AG20443 (cell line): Measurements from ENCODE around the gene VASP.
"Not testable (repeated sequence)": the region's sequence is repeated elsewhere in the genome, so short reads cannot be mapped to it uniquely, and the experiment has no call there.

Source experiments
- DNase-seq: peaks from one replicate; pipeline ENCODE4 v3.0.0; 2012; ENCODE audit warnings: low spot score, mixed read lengths

The VASP gene

GRCh38 chr19:45496349-45496953 lies 10.8 kb upstream of the VASP start:
- peak; percentile 57 for DNase-seq

GRCh38 chr19:45497791-45498190 lies 9.5 kb upstream of the VASP start:
- no peak for DNase-seq

GRCh38 chr19:45498411-45499195 lies 8.7 kb upstream of the VASP start, which contains the start of gene PPM1N:
Gene PPM1N (plus strand): TSS chr19:45498443. CDS start chr19:45498473, 30 bp downstream.
- peak; percentile 33 for DNase-seq

- no peak for DNase-seq
Observed at GRCh38 chr19:45499196-45500180, 7.8 kb upstream of the VASP start.

GRCh38 chr19:45500918-45501729 lies 6.2 kb upstream of the VASP start:
- DNase-seq = no peak

- no peak for DNase-seq
Observed at GRCh38 chr19:45501730-45502014, 5.6 kb upstream of the VASP start.

- DNase-seq = no peak
Observed at GRCh38 chr19:45502111-45502510, 5.2 kb upstream of the VASP start.

- no peak for DNase-seq
Observed at GRCh38 chr19:45503909-45504308, 3.4 kb upstream of the VASP start.

- DNase-seq = no peak
Observed at GRCh38 chr19:45505151-45505995, 1.9 kb upstream of the VASP start.

GRCh38 chr19:45505996-45506245 lies 1.4 kb upstream of the VASP start:
- DNase-seq = no peak

GRCh38 chr19:45506246-45506988 lies 862 bp upstream of the VASP start:
- DNase-seq = peak; percentile 94

- DNase-seq = peak; percentile 46
Observed at GRCh38 chr19:45507872-45508416, 665 bp downstream of the VASP start.

- DNase-seq = no peak
Observed at GRCh38 chr19:45508417-45508860, 1.2 kb downstream of the VASP start.

- DNase-seq = peak; percentile 87
Observed at GRCh38 chr19:45508861-45509691, 1.8 kb downstream of the VASP start.

- DNase-seq = no peak
Observed at GRCh38 chr19:45509692-45510015, 2.4 kb downstream of the VASP start.

- DNase-seq = not testable (repeated sequence)
Observed at GRCh38 chr19:45510352-45510751, 3.1 kb downstream of the VASP start.

GRCh38 chr19:45511074-45511473 lies 3.8 kb downstream of the VASP start:
- no peak for DNase-seq

GRCh38 chr19:45512881-45513483 lies 5.7 kb downstream of the VASP start:
- no peak for DNase-seq
